KOPT-K1 (cell line): Measurements from ENCODE around the gene B4GAT1.

ENCODE experiments used
- H3K27ac ChIP-seq: fragments of 200-600 bp; sonication (generic); 2 replicates; pipeline ENCODE4 v1.5.1; 2016; ENCODE audit warnings: antibody characterized with exemption, mild to moderate bottlenecking, low read depth, low read length; ENCODE audit not compliant: poor library complexity, severe bottlenecking
- H3K36me3 ChIP-seq: fragments of 200-600 bp; sonication (generic); 2 replicates; pipeline ENCODE4 v1.5.1; 2017; ENCODE audit warnings: antibody characterized with exemption, mild to moderate bottlenecking, low read length, moderate library complexity; ENCODE audit not compliant: insufficient read depth
- H3K9me3 ChIP-seq: fragments of 200-600 bp; sonication (generic); 2 replicates; pipeline ENCODE4 v1.5.1; 2017; ENCODE audit warnings: antibody characterized with exemption, low read length, mild to moderate bottlenecking; ENCODE audit not compliant: insufficient read depth, poor library complexity, severe bottlenecking

Gene B4GAT1

GRCh38 chr11:66333896-66334604, 13.4 kb downstream of the B4GAT1 start:
- Histone ChIP-seq H3K36me3 (peaks cover 28% of the 10 kb centered on the region; the same call in 1 of the 2 replicates), H3K9me3 (no peaks in the 10 kb centered on the region), H3K27ac (no peak overlapping the region)

- H3K36me3 ChIP-seq = peaks cover 21% of the 10 kb centered on the region; the same call in 1 of the 2 replicates
- no peaks in the 10 kb centered on the region for H3K9me3 ChIP-seq
- no peak overlapping the region for H3K27ac ChIP-seq
Measured at GRCh38 chr11:66333220-66333877, 14.1 kb downstream of the B4GAT1 start.

- H3K36me3 ChIP-seq = peaks cover 13% of the 10 kb centered on the region; the same call in 1 of the 2 replicates
- H3K9me3 ChIP-seq = no peaks in the 10 kb centered on the region
- no peak overlapping the region for H3K27ac ChIP-seq
Measured at GRCh38 chr11:66332371-66333219, 14.8 kb downstream of the B4GAT1 start.

GRCh38 chr11:66331542-66332370, 15.7 kb downstream of the B4GAT1 start:
- Histone ChIP-seq H3K27ac (no peak overlapping the region), H3K9me3 (no peaks in the 10 kb centered on the region), H3K36me3 (peaks cover 5% of the 10 kb centered on the region; the same call in 1 of the 2 replicates)

GRCh38 chr11:66330931-66331330, 16.5 kb downstream of the B4GAT1 start:
- no peak overlapping the region for H3K27ac ChIP-seq
- no peaks in the 10 kb centered on the region for H3K9me3 ChIP-seq
- no peaks in the 10 kb centered on the region for H3K36me3 ChIP-seq

- Histone ChIP-seq H3K27ac (no peak overlapping the region), H3K36me3 (no peaks in the 10 kb centered on the region), H3K9me3 (no peaks in the 10 kb centered on the region)
Measured at GRCh38 chr11:66329165-66329673, 18.2 kb downstream of the B4GAT1 start.

- H3K36me3 ChIP-seq = no peaks in the 10 kb centered on the region
- H3K27ac ChIP-seq = peak overlapping the region; percentile 92
- H3K9me3 ChIP-seq = no peaks in the 10 kb centered on the region
Measured at GRCh38 chr11:66328302-66329144, 18.9 kb downstream of the B4GAT1 start.

GRCh38 chr11:66328031-66328301, 19.5 kb downstream of the B4GAT1 start:
- Histone ChIP-seq H3K27ac (peak overlapping the region; percentile 92), H3K9me3 (no peaks in the 10 kb centered on the region), H3K36me3 (no peaks in the 10 kb centered on the region)

- Histone ChIP-seq H3K36me3 (no peaks in the 10 kb centered on the region), H3K9me3 (no peaks in the 10 kb centered on the region), H3K27ac (peak overlapping the region; percentile 92)
Measured at GRCh38 chr11:66327171-66328030, 20.0 kb downstream of the B4GAT1 start.

GRCh38 chr11:66326261-66327111, 20.9 kb downstream of the B4GAT1 start:
- Histone ChIP-seq H3K27ac (peak overlapping the region; percentile 92), H3K9me3 (no peaks in the 10 kb centered on the region), H3K36me3 (no peaks in the 10 kb centered on the region)

GRCh38 chr11:66325263-66325671, 22.2 kb downstream of the B4GAT1 start:
- H3K36me3 ChIP-seq = no peaks in the 10 kb centered on the region

GRCh38 chr11:66324664-66325063, 22.8 kb downstream of the B4GAT1 start:
- Histone ChIP-seq H3K9me3 (no peaks in the 10 kb centered on the region), H3K27ac (peak overlapping the region; percentile 92), H3K36me3 (no peaks in the 10 kb centered on the region)

More at GRCh38 chr11:66325263-66325671, 22.2 kb downstream of the B4GAT1 start:
- peak overlapping the region; percentile 92 for H3K27ac ChIP-seq
- no peaks in the 10 kb centered on the region for H3K9me3 ChIP-seq
